Fibroblast of peridontal ligament (primary cell): ENCODE results near the gene VWF.
"Not testable (repeated sequence)": the region's sequence is repeated elsewhere in the genome, so short reads cannot be mapped to it uniquely, and the experiment has no call there.

Experiments
- DNase-seq: peaks from one replicate; pipeline ENCODE4 v3.0.0-alpha.2; 2010; ENCODE audit errors: extremely low read depth

VWF gene

GRCh38 chr12:6104027-6104426 lies 20.4 kb downstream of the VWF start:
- no peak for DNase-seq

- not testable (repeated sequence) for DNase-seq
Measured at GRCh38 chr12:6102021-6102420, 22.4 kb downstream of the VWF start.

GRCh38 chr12:6099316-6099715 lies 25.2 kb downstream of the VWF start:
- DNase-seq, result no peak

- DNase-seq, result no peak
Measured at GRCh38 chr12:6097411-6097810, 27.1 kb downstream of the VWF start.

GRCh38 chr12:6096527-6096926 lies 27.9 kb downstream of the VWF start:
- DNase-seq, result no peak

- DNase-seq, result no peak
Measured at GRCh38 chr12:6095269-6095668, 29.2 kb downstream of the VWF start.

GRCh38 chr12:6093764-6094163 lies 30.7 kb downstream of the VWF start:
- no peak for DNase-seq

GRCh38 chr12:6092784-6093722 lies 31.4 kb downstream of the VWF start:
- peak; percentile 72 for DNase-seq

- DNase-seq, result no peak
Measured at GRCh38 chr12:6091786-6092566, 32.5 kb downstream of the VWF start.

- DNase-seq, result no peak
Measured at GRCh38 chr12:6090803-6091202, 33.7 kb downstream of the VWF start.

GRCh38 chr12:6088921-6089747 lies 35.3 kb downstream of the VWF start:
- DNase-seq, result no peak

GRCh38 chr12:6086316-6086715 lies 38.2 kb downstream of the VWF start:
- DNase-seq, result no peak

- DNase-seq, result no peak
Measured at GRCh38 chr12:6085841-6086240, 38.6 kb downstream of the VWF start.

- no peak for DNase-seq
Measured at GRCh38 chr12:6084969-6085450, 39.5 kb downstream of the VWF start.

- DNase-seq, result no peak
Measured at GRCh38 chr12:6084261-6084968, 40.1 kb downstream of the VWF start.

- no peak for DNase-seq
Measured at GRCh38 chr12:6083601-6084000, 40.9 kb downstream of the VWF start.

- no peak for DNase-seq
Measured at GRCh38 chr12:6082613-6083012, 41.9 kb downstream of the VWF start.

- no peak for DNase-seq
Measured at GRCh38 chr12:6080149-6081045, 44.1 kb downstream of the VWF start.

GRCh38 chr12:6078398-6079096 lies 45.9 kb downstream of the VWF start:
- no peak for DNase-seq

GRCh38 chr12:6077692-6078083 lies 46.8 kb downstream of the VWF start:
- no peak for DNase-seq
